B cell (primary cell): Measurements from ENCODE around the gene DPM1.

Experiments
- CTCF ChIP-seq: fragments of 200-600 bp; IDR thresholded peaks from one replicate; pipeline ENCODE4 v1.8.0; 2022; ENCODE audit warnings: antibody characterized with exemption, mild to moderate bottlenecking
- EZH2 ChIP-seq: IDR thresholded peaks from 2 replicates; pipeline ENCODE4 v1.6.1; 2012; ENCODE audit warnings: borderline replicate concordance, low read depth, mild to moderate bottlenecking, moderate library complexity, low read length; ENCODE audit not compliant: insufficient read depth, poor library complexity, severe bottlenecking

- no peak for TF ChIP-seq EZH2
- TF ChIP-seq CTCF = no peak
These were observed 33.9 kb downstream of the DPM1 start for GRCh38 chr20:50924261-50924920.
